H9 (cell line): ENCODE results near the gene MORN5. TPM values are rescaled to one million over a fixed set of nuclear protein-coding genes. Genes with fewer than 3 reads are reported as not detected.

Experiments used
- DNase-seq: peaks from one replicate; pipeline ENCODE4 v3.0.0-alpha.2; 2017
- H2AFZ ChIP-seq: one replicate; pipeline ENCODE4 v1.6.1; 2013; ENCODE audit warnings: mild to moderate bottlenecking, low read length, control low read depth, moderate library complexity
- H2AK5ac ChIP-seq: 2 replicates; pipeline ENCODE4 v1.6.1; 2013; ENCODE audit warnings: low read length, control low read depth, mixed read lengths; ENCODE audit not compliant: insufficient read length
- H2BK120ac ChIP-seq: one replicate; pipeline ENCODE4 v1.6.1; 2013; ENCODE audit warnings: low read depth, mild to moderate bottlenecking, low read length, control low read depth, inconsistent platforms; ENCODE audit not compliant: poor library complexity, severe bottlenecking
- H2BK12ac ChIP-seq: 2 replicates; pipeline ENCODE4 v1.6.1; 2013; ENCODE audit warnings: low read length, control low read depth, mixed read lengths, low read depth; ENCODE audit not compliant: insufficient read length
- H2BK15ac ChIP-seq: 2 replicates; pipeline ENCODE4 v1.6.1; 2013; ENCODE audit warnings: low read depth, low read length, control low read depth
- H2BK20ac ChIP-seq: one replicate; pipeline ENCODE4 v1.6.1; 2013; ENCODE audit warnings: low read depth, mild to moderate bottlenecking, low read length, control low read depth, inconsistent platforms; ENCODE audit not compliant: poor library complexity, severe bottlenecking
- H2BK5ac ChIP-seq: 2 replicates; pipeline ENCODE4 v1.6.1; 2013; ENCODE audit warnings: low read length, control low read depth, mixed read lengths; ENCODE audit not compliant: insufficient read length
- H3K14ac ChIP-seq: 2 replicates; pipeline ENCODE4 v1.6.1; 2013; ENCODE audit warnings: low read length, control low read depth; ENCODE audit not compliant: insufficient read depth
- H3K18ac ChIP-seq: 2 replicates; pipeline ENCODE4 v1.6.1; 2013; ENCODE audit warnings: low read depth, mild to moderate bottlenecking, mixed read lengths, low read length, control low read depth; ENCODE audit not compliant: insufficient read length
- H3K23ac ChIP-seq: 2 replicates; pipeline ENCODE4 v1.6.1; 2013; ENCODE audit warnings: low read length, control low read depth, mixed read lengths, low read depth; ENCODE audit not compliant: insufficient read length
- H3K23me2 ChIP-seq: 2 replicates; pipeline ENCODE4 v1.6.1; 2013; ENCODE audit warnings: low read depth, mild to moderate bottlenecking, mixed read lengths, low read length, control low read depth; ENCODE audit not compliant: insufficient read length, poor library complexity, severe bottlenecking
- H3K27ac ChIP-seq: 2 replicates; pipeline ENCODE4 v1.5.1; 2013; ENCODE audit warnings: low read length, control low read depth, mixed read lengths, low read depth; ENCODE audit not compliant: insufficient read length
- H3K27me3 ChIP-seq: 2 replicates; pipeline ENCODE4 v1.6.1; 2013; ENCODE audit warnings: low read length, control low read depth, inconsistent platforms; ENCODE audit not compliant: insufficient read depth
- H3K4ac ChIP-seq: 2 replicates; pipeline ENCODE4 v1.6.1; 2013; ENCODE audit warnings: low read depth, mild to moderate bottlenecking, control low read depth, inconsistent platforms, low read length, moderate library complexity
- H3K4me1 ChIP-seq: 2 replicates; pipeline ENCODE4 v1.6.1; 2013; ENCODE audit warnings: low read length, control low read depth, inconsistent platforms; ENCODE audit not compliant: insufficient read depth
- H3K4me2 ChIP-seq: 2 replicates; pipeline ENCODE4 v1.6.1; 2013; ENCODE audit warnings: low read length, control low read depth, mixed read lengths; ENCODE audit not compliant: insufficient read length, insufficient read depth
- H3K56ac ChIP-seq: 2 replicates; pipeline ENCODE4 v1.6.1; 2013; ENCODE audit warnings: low read depth, mild to moderate bottlenecking, mixed read lengths, low read length, control low read depth; ENCODE audit not compliant: insufficient read length
- H3K79me1 ChIP-seq: 2 replicates; pipeline ENCODE4 v1.6.1; 2013; ENCODE audit warnings: low read depth, mild to moderate bottlenecking, moderate library complexity, low read length, control low read depth, inconsistent platforms; ENCODE audit not compliant: insufficient read depth, poor library complexity, severe bottlenecking
- H3K79me2 ChIP-seq: 2 replicates; pipeline ENCODE4 v1.6.1; 2013; ENCODE audit warnings: low read length, control low read depth, inconsistent platforms; ENCODE audit not compliant: insufficient read depth
- H3K9ac ChIP-seq: 2 replicates; pipeline ENCODE4 v1.6.1; 2013; ENCODE audit warnings: low read length, control low read depth, mixed read lengths; ENCODE audit not compliant: insufficient read length; ENCODE audit errors: extremely low read depth
- H3K9me3 ChIP-seq: one replicate; pipeline ENCODE4 v1.6.1; 2013; ENCODE audit warnings: low read depth, low read length, inconsistent platforms; ENCODE audit not compliant: control insufficient read depth
- H3T11ph ChIP-seq: one replicate; pipeline ENCODE4 v1.6.1; 2013; ENCODE audit warnings: mild to moderate bottlenecking, low read length, control low read depth, inconsistent platforms
- H4K20me1 ChIP-seq: one replicate; pipeline ENCODE4 v1.6.1; 2013; ENCODE audit not compliant: control insufficient read depth, insufficient read length, insufficient read depth
- H4K5ac ChIP-seq: 2 replicates; pipeline ENCODE4 v1.6.1; 2013; ENCODE audit warnings: low read depth, mild to moderate bottlenecking, mixed read lengths, low read length, control low read depth; ENCODE audit not compliant: insufficient read length
- H4K8ac ChIP-seq: replicated peaks from 2 replicates; pipeline ENCODE4 v1.6.1; 2013; ENCODE audit warnings: low read length, control low read depth, mixed read lengths, low read depth; ENCODE audit not compliant: insufficient read length
- H4K91ac ChIP-seq: 2 replicates; pipeline ENCODE4 v1.6.1; 2013; ENCODE audit warnings: low read depth, mild to moderate bottlenecking, moderate library complexity, mixed read lengths, low read length, control low read depth; ENCODE audit not compliant: insufficient read length
- H3K27ac Mint-ChIP-seq, 3 experiments: 2 replicates in 2 of 3; 3 replicates in 1 of 3; pipeline ENCODE4 v1.8.0; 2020 to 2021; ENCODE audit warnings: mixed read lengths in 3 of 3, mild to moderate bottlenecking in 1 of 3, moderate library complexity in 1 of 3
- H3K27me3 Mint-ChIP-seq: 2 replicates; pipeline ENCODE4 v1.8.0; 2021; ENCODE audit warnings: low read depth, mild to moderate bottlenecking, moderate library complexity, mixed read lengths
- H3K36me3 Mint-ChIP-seq, 3 experiments: 2 replicates in 2 of 3; 3 replicates in 1 of 3; pipeline ENCODE4 v1.8.0; 2020 to 2021; ENCODE audit warnings: low read depth in 3 of 3, mixed read lengths in 3 of 3; ENCODE audit not compliant: insufficient read depth in 1 of 3
- H3K4me1 Mint-ChIP-seq, 2 experiments: 2 replicates each; pipeline ENCODE4 v1.8.0; 2020; ENCODE audit warnings: mixed read lengths in 2 of 2
- H3K4me3 Mint-ChIP-seq, 2 experiments: 2 replicates in 1 of 2; 3 replicates in 1 of 2; pipeline ENCODE4 v1.8.0; 2020 to 2021; ENCODE audit warnings: mild to moderate bottlenecking in 2 of 2, mixed read lengths in 2 of 2, moderate library complexity in 1 of 2
- H3K9me3 Mint-ChIP-seq, 2 experiments: 2 replicates in 1 of 2; 3 replicates in 1 of 2; pipeline ENCODE4 v1.8.0; 2020; ENCODE audit warnings: mild to moderate bottlenecking in 2 of 2, mixed read lengths in 2 of 2, moderate library complexity in 1 of 2
- WGBS: extraction: QIAGEN DNeasy Blood & Tissue Kit; methylation state at CpG from one replicate; pipeline ENCODE4 v1.1.7; 2013; ENCODE audit warnings: missing lambda C conversion rate, low lambda C conversion rate, mixed read lengths; ENCODE audit not compliant: insufficient read length; ENCODE audit errors: extremely low coverage; 5-methylcytosine and 5-hydroxymethylcytosine counted together
- total RNA-seq: library from RNA; stranded (reverse); gene quantifications from 2 replicates; pipeline ENCODE4 v1.2.1, GENCODE V29; 2021
- TF ChIP-seq, protein P1 (sequence below): fragments of 200-600 bp; sonication (generic); conservative IDR thresholded peaks from 3 replicates; pipeline ENCODE4 v1.8.0; 2021; ENCODE audit warnings: antibody characterized with exemption, mild to moderate bottlenecking

The MORN5 gene
- total RNA-seq, 1 experiment from 2014 or later = not detected

DNA sequence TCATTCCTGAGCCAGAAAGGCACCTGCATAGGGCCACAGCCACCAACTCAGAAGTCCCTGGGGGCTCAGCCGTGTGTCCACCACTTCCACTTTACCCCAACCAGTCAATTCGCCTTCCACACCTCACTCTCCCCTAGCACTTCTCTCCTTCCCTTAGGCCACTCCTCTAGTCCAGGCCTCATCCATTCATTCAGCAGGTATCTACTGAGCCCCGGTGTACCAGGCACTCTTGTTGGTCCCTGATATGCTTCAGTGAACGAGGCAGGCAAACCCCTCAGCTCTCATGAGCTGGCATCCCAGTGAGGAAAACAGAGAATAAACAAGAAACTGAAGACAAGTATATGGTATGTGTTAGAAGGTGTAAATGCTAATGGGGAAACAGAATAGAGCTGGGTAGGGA is 28.9 kb upstream of the MORN5 start:
- no peak overlapping the region for H3K4me2 ChIP-seq
- TF ChIP-seq, protein P1, sequence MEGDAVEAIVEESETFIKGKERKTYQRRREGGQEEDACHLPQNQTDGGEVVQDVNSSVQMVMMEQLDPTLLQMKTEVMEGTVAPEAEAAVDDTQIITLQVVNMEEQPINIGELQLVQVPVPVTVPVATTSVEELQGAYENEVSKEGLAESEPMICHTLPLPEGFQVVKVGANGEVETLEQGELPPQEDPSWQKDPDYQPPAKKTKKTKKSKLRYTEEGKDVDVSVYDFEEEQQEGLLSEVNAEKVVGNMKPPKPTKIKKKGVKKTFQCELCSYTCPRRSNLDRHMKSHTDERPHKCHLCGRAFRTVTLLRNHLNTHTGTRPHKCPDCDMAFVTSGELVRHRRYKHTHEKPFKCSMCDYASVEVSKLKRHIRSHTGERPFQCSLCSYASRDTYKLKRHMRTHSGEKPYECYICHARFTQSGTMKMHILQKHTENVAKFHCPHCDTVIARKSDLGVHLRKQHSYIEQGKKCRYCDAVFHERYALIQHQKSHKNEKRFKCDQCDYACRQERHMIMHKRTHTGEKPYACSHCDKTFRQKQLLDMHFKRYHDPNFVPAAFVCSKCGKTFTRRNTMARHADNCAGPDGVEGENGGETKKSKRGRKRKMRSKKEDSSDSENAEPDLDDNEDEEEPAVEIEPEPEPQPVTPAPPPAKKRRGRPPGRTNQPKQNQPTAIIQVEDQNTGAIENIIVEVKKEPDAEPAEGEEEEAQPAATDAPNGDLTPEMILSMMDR = no peak

More for the DNA sequence above, 28.9 kb upstream of the MORN5 start:
- Histone ChIP-seq H4K8ac (no peak overlapping the region), H4K91ac (no peak overlapping the region), H2BK12ac (no peak overlapping the region), H3K4ac (no peak overlapping the region), H2AK5ac (no peak overlapping the region), H2BK5ac (no peak overlapping the region), H2BK15ac (no peak overlapping the region), H3K27ac (no peak overlapping the region), H3K79me2 (no peaks in the 10 kb centered on the region), H4K5ac (no peak overlapping the region), H2BK120ac (no peak overlapping the region), H3K79me1 (no peaks in the 10 kb centered on the region), H3K14ac (no peak overlapping the region), H3K9me3 (no peaks in the 10 kb centered on the region), H3K27me3 (peaks cover under 1% of the 10 kb centered on the region; the same call in 1 of the 2 replicates), H3K23ac (no peak overlapping the region), H3K9ac (no peak overlapping the region), H3K18ac (no peak overlapping the region), H2BK20ac (no peak overlapping the region), H3K4me1 (peaks cover 8% of the 10 kb centered on the region; the same call in 1 of the 2 replicates), H3K23me2 (peaks cover 8% of the 10 kb centered on the region), H3T11ph (no peak overlapping the region), H4K20me1 (no peaks in the 10 kb centered on the region), H3K56ac (no peak overlapping the region), H2AFZ (no peak overlapping the region)
- WGBS = no CpG with 5 or more reads among the region's 4 CpGs
- no peak for DNase-seq
- Mint-ChIP-seq H3K36me3 (no peaks in the 10 kb centered on the region), H3K4me1 (peaks cover 51 to 57% of the 10 kb centered on the region in 2 experiments), H3K4me3 (no peak overlapping the region), H3K27me3 (peaks cover 61% of the 10 kb centered on the region), H3K9me3 (no peaks in the 10 kb centered on the region; a peak in 1 of 5 replicates), H3K27ac (no peak overlapping the region; a peak in 1 of 7 replicates)
